Keratinocyte (primary cell): Measurements from ENCODE around the gene RAP1GAP2. TPM values are rescaled to one million over a fixed set of nuclear protein-coding genes. Genes with fewer than 3 reads are reported as not detected.

Experiments used
- DNase-seq: peaks from one replicate; pipeline ENCODE4 v3.0.0-alpha.2; 2011; ENCODE audit warnings: low read depth, missing footprints, low spot score
- FAIRE-seq: peaks from 2 replicates; lab custom pipeline; 2011; peaks lifted over from hg19 to GRCh38; lab: Jason Lieb, UNC
- H2AFZ ChIP-seq: 2 replicates; pipeline ENCODE4 v1.6.0; 2012; ENCODE audit warnings: low read length, control low read depth, inconsistent platforms; ENCODE audit not compliant: control insufficient read depth
- H3K27ac ChIP-seq: 2 replicates; pipeline ENCODE4 v1.5.1; 2011; ENCODE audit warnings: low read length; ENCODE audit not compliant: control insufficient read depth, insufficient read depth
- H3K27me3 ChIP-seq: 3 replicates; pipeline ENCODE4 v1.6.0; 2011; ENCODE audit warnings: low read length; ENCODE audit not compliant: control insufficient read depth, insufficient read depth; ENCODE audit errors: extremely low read depth
- H3K36me3 ChIP-seq, 2 experiments: 2 replicates in 1 of 2; 3 replicates in 1 of 2; pipeline ENCODE4 v1.5.1; 2011; ENCODE audit warnings: low read length in 2 of 2, mild to moderate bottlenecking in 1 of 2; ENCODE audit not compliant: control insufficient read depth in 2 of 2, insufficient read depth in 2 of 2; ENCODE audit errors: extremely low read depth in 1 of 2
- H3K4me1 ChIP-seq: 3 replicates; pipeline ENCODE4 v1.5.1; 2011; ENCODE audit warnings: low read length; ENCODE audit not compliant: control insufficient read depth, insufficient read depth; ENCODE audit errors: extremely low read depth
- H3K4me2 ChIP-seq: 3 replicates; pipeline ENCODE4 v1.6.0; 2011; ENCODE audit warnings: low read depth, low read length; ENCODE audit not compliant: control insufficient read depth, insufficient read depth; ENCODE audit errors: extremely low read depth
- H3K4me3 ChIP-seq, 3 experiments: fragments of 200-600 bp in 1 of 3; sonication (generic) in 1 of 3; 2 replicates in 2 of 3; 3 replicates in 1 of 3; pipeline ENCODE4 v1.5.1; 2011 to 2016; ENCODE audit warnings: low read length in 3 of 3, mild to moderate bottlenecking in 3 of 3, control low read depth in 2 of 3, inconsistent platforms in 1 of 3, low read depth in 1 of 3, mixed read lengths in 1 of 3, mixed run types in 1 of 3, moderate library complexity in 1 of 3; ENCODE audit not compliant: control insufficient read depth in 2 of 3, insufficient read depth in 2 of 3; ENCODE audit errors: extremely low read depth in 1 of 3
- H3K79me2 ChIP-seq: 2 replicates; pipeline ENCODE4 v1.6.0; 2012; ENCODE audit warnings: low read length; ENCODE audit not compliant: control insufficient read depth, insufficient read depth
- H3K9ac ChIP-seq: 3 replicates; pipeline ENCODE4 v1.6.0; 2011; ENCODE audit warnings: low read length; ENCODE audit not compliant: control insufficient read depth, insufficient read depth; ENCODE audit errors: extremely low read depth
- H3K9me1 ChIP-seq: 3 replicates; pipeline ENCODE4 v1.6.0; 2011; ENCODE audit warnings: low read length; ENCODE audit not compliant: control insufficient read depth, insufficient read depth; ENCODE audit errors: extremely low read depth
- H3K9me3 ChIP-seq: 2 replicates; pipeline ENCODE4 v1.5.1; 2012; ENCODE audit warnings: low read depth, low read length; ENCODE audit not compliant: control insufficient read depth
- H4K20me1 ChIP-seq: 3 replicates; pipeline ENCODE4 v1.6.0; 2011; ENCODE audit warnings: low read length; ENCODE audit not compliant: control insufficient read depth, insufficient read depth; ENCODE audit errors: extremely low read depth
- CTCF ChIP-seq, 3 experiments: IDR thresholded peaks in 1 of 3; conservative IDR thresholded peaks in 1 of 3; optimal IDR thresholded peaks in 1 of 3; 2 replicates in 2 of 3; 3 replicates in 1 of 3; pipeline versions ENCODE3 to v1.5.1; 2011; ENCODE audit warnings: low read length in 3 of 3, mild to moderate bottlenecking in 3 of 3, moderate library complexity in 2 of 3, control low read depth in 1 of 3, inconsistent platforms in 1 of 3; ENCODE audit not compliant: insufficient read depth in 2 of 3; ENCODE audit errors: extremely low read depth in 1 of 3
- EZH2 ChIP-seq: IDR thresholded peaks from one replicate; pipeline ENCODE4 v1.6.1; 2012; ENCODE audit warnings: inconsistent platforms, mild to moderate bottlenecking, low read length, moderate library complexity
- dilution Hi-C: fragments of 300-500 bp; cut with MboI; formaldehyde crosslinking; loops from one replicate; pipeline ENCODE4 v1.7.0; 2020; ENCODE audit warnings: low sequenced_read_pairs; ENCODE audit not compliant: extremely low pct_ligation_motif_present
- polyA plus RNA-seq, 5 experiments: library from polyadenylated mRNA; depleted of rRNA in 3 of 5; stranded (reverse) in 3 of 5; stranded (forward) in 1 of 5; unstranded in 1 of 5; fragments of >200 nt; gene quantifications; 1 replicate in 1 of 5; 2 replicates in 3 of 5; 3 replicates in 1 of 5; pipeline versions ENCODE4 v1.2.1 to v1.2.3, GENCODE V29; 2011 to 2012; ENCODE audit warnings: missing spikeins in 2 of 5, low read depth in 1 of 5, low replicate concordance in 1 of 5

RAP1GAP2 gene
- polyA plus RNA-seq, 1 donor (not counting 4 experiments of a cell fraction or from before 2014, with no cell fraction given) = 13.6 TPM

DNA sequence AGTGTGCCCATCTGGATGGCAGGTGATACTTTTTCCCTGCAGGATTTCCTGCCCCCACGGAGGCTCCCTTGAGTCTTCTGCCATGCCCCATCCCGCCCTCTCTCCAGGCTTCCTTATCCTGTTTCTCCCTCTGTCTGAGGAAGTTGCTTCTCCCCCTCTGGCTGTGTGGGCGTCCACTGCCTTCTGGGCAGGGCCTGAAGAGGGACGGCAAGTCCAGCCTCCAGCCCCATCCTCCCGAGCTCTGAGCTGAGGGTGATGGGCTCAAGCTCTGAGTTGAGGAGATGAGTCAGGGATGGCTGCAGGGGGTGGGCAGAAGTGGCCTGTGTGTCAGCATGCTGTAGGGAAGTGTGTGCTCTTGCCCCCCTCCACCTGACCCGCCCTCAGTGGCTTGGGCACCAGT is 14.2 kb upstream of the RAP1GAP2 start:
- H3K79me2 ChIP-seq = no peaks in the 10 kb centered on the region
- dilution Hi-C loops = no loop called here
- TF ChIP-seq CTCF (optimal IDR thresholded peaks at IDR 0.05 in 1 of 3, IDR thresholded peaks at IDR 0.05 in 1 of 3, conservative IDR thresholded peaks at IDR 0.05 in 1 of 3; ENCODE audit: extremely low read depth in 1 of 3, insufficient read depth in 2 of 3, low read length in 3 of 3) = no peak
- TF ChIP-seq EZH2 = no peak
- no peak overlapping the region for H3K27ac ChIP-seq
- peaks cover under 1% of the 10 kb centered on the region for H3K4me1 ChIP-seq
- H3K4me3 ChIP-seq = no peak overlapping the region
- DNase-seq (no peak), FAIRE-seq (no peak)
- H3K4me2 ChIP-seq = no peak overlapping the region
- no peak overlapping the region for H3K9ac ChIP-seq
- no peaks in the 10 kb centered on the region for H3K9me1 ChIP-seq
- H2AFZ ChIP-seq = no peak overlapping the region
- no peaks in the 10 kb centered on the region for H3K36me3 ChIP-seq
- H3K27me3 ChIP-seq = peaks cover 20% of the 10 kb centered on the region
- no peaks in the 10 kb centered on the region for H4K20me1 ChIP-seq
- H3K9me3 ChIP-seq = no peaks in the 10 kb centered on the region

GRCh38 chr17:2783310-2784030 is 12.8 kb upstream of the RAP1GAP2 start:
- H3K9me1 ChIP-seq = no peaks in the 10 kb centered on the region
- H3K27me3 ChIP-seq = peaks cover 10% of the 10 kb centered on the region
- no peaks in the 10 kb centered on the region for H3K36me3 ChIP-seq
- FAIRE-seq = no peak
- H2AFZ ChIP-seq = no peak overlapping the region
- H3K9ac ChIP-seq = no peak overlapping the region
- TF ChIP-seq CTCF (optimal IDR thresholded peaks at IDR 0.05 in 1 of 3, IDR thresholded peaks at IDR 0.05 in 1 of 3, conservative IDR thresholded peaks at IDR 0.05 in 1 of 3; ENCODE audit: extremely low read depth in 1 of 3, insufficient read depth in 2 of 3, low read length in 3 of 3) (no peak), EZH2 (no peak)
- H3K27ac ChIP-seq = no peak overlapping the region
- H3K79me2 ChIP-seq = no peaks in the 10 kb centered on the region
- H3K9me3 ChIP-seq = no peaks in the 10 kb centered on the region
- H4K20me1 ChIP-seq = no peaks in the 10 kb centered on the region
- H3K4me2 ChIP-seq = no peak overlapping the region
- H3K4me1 ChIP-seq = no peaks in the 10 kb centered on the region
- DNase-seq = no peak
- H3K4me3 ChIP-seq = no peak overlapping the region
- dilution Hi-C loops = no loop called here
